GM18511 (cell line): ENCODE data around the gene PTPRN2.
"Not testable (repeated sequence)": the region's sequence is repeated elsewhere in the genome, so short reads cannot be mapped to it uniquely, and the experiment has no call there.

Experiments used
- ATAC-seq: cut with Tn5 transposase; IDR thresholded peaks from one replicate; pipeline ENCODE4 v1.9.1; 2021; ENCODE audit warnings: mild to moderate bottlenecking, moderate library complexity; ENCODE audit not compliant: unreplicated experiment

The PTPRN2 gene

GRCh38 chr7:157604661-157605381 is 982.8 kb downstream of the PTPRN2 start:
- ATAC-seq: no peak

- no peak for ATAC-seq
These were observed 983.9 kb downstream of the PTPRN2 start for GRCh38 chr7:157603716-157604115.

- no peak for ATAC-seq
These were observed 984.6 kb downstream of the PTPRN2 start for GRCh38 chr7:157603005-157603404.

GRCh38 chr7:157602581-157602980 is 985.0 kb downstream of the PTPRN2 start:
- no peak for ATAC-seq

- no peak for ATAC-seq
These were observed 985.5 kb downstream of the PTPRN2 start for GRCh38 chr7:157602156-157602555.

GRCh38 chr7:157601530-157601929 is 986.1 kb downstream of the PTPRN2 start:
- no peak for ATAC-seq

- no peak for ATAC-seq
These were observed 988.1 kb downstream of the PTPRN2 start for GRCh38 chr7:157599491-157599890.

- no peak for ATAC-seq
These were observed 990.1 kb downstream of the PTPRN2 start for GRCh38 chr7:157597562-157597961.

- no peak for ATAC-seq
These were observed 990.7 kb downstream of the PTPRN2 start for GRCh38 chr7:157596881-157597280.

GRCh38 chr7:157596471-157596870 is 991.2 kb downstream of the PTPRN2 start:
- no peak for ATAC-seq

- no peak for ATAC-seq
These were observed 991.6 kb downstream of the PTPRN2 start for GRCh38 chr7:157596026-157596425.

- ATAC-seq: no peak
These were observed 992.4 kb downstream of the PTPRN2 start for GRCh38 chr7:157595086-157595855.

- no peak for ATAC-seq
These were observed 993.3 kb downstream of the PTPRN2 start for GRCh38 chr7:157594306-157594705.

GRCh38 chr7:157593541-157593940 is 994.1 kb downstream of the PTPRN2 start:
- ATAC-seq: no peak

- ATAC-seq: not testable (repeated sequence)
These were observed 994.8 kb downstream of the PTPRN2 start for GRCh38 chr7:157592636-157593320.

GRCh38 chr7:157590526-157590925 is 997.1 kb downstream of the PTPRN2 start:
- ATAC-seq: no peak

GRCh38 chr7:157589680-157590079 is 997.9 kb downstream of the PTPRN2 start:
- ATAC-seq: no peak

- no peak for ATAC-seq
These were observed 999.6 kb downstream of the PTPRN2 start for GRCh38 chr7:157587805-157588560.

- no peak for ATAC-seq
These were observed 1000.4 kb downstream of the PTPRN2 start for GRCh38 chr7:157587051-157587804.

- ATAC-seq: no peak
These were observed 1001.1 kb downstream of the PTPRN2 start for GRCh38 chr7:157586426-157586955.
